Fibroblast of the aortic adventitia (primary cell): ENCODE data around the gene ST8SIA1. TPM values are rescaled to one million over a fixed set of nuclear protein-coding genes. Genes with fewer than 3 reads are reported as not detected.
A peak's percentile ranks its signal among the peaks of the same experiment; 100 is the strongest.

ENCODE experiments used
- DNase-seq: peaks from one replicate; pipeline ENCODE4 v3.0.0-alpha.2; 2010; ENCODE audit warnings: low read depth
- H3K4me3 ChIP-seq: 2 replicates; pipeline ENCODE4 v1.5.1; 2011; ENCODE audit warnings: low read depth, mild to moderate bottlenecking, control low read depth, low read length, moderate library complexity
- total RNA-seq: library from RNA; depleted of rRNA; stranded (reverse); fragments of >200 nt; gene quantifications from 2 replicates; pipeline ENCODE4 v1.2.3, GENCODE V29; 2012; ENCODE audit warnings: low replicate concordance
- TF ChIP-seq, protein P1 (sequence below): IDR thresholded peaks from 2 replicates; pipeline ENCODE4 v1.5.1; 2011; ENCODE audit warnings: mild to moderate bottlenecking, low read length, control low read depth, inconsistent platforms; ENCODE audit not compliant: insufficient read depth

Gene ST8SIA1
- total RNA-seq, 1 donor: 13.7 TPM

DNA sequence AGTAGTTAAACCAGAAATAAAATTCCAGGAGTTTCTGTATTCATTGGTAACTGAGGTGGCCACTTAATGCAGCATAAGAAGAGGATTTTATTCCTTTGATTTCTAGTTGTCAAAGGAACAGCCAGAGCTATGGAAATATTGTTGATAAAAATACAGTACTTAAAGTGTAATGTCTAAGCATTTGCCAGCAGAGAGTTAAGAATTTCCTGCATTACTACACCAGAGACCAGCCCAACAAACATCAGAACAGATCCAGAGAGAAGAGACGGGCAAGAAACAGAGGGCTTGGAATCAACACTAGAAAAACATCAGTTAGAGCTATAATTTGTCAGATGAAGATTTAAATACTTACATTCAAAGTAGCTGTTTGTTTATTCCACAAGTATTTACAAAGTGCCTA lies 77.9 kb downstream of the ST8SIA1 start:
- peak; percentile 22 for DNase-seq
- TF ChIP-seq, protein P1, sequence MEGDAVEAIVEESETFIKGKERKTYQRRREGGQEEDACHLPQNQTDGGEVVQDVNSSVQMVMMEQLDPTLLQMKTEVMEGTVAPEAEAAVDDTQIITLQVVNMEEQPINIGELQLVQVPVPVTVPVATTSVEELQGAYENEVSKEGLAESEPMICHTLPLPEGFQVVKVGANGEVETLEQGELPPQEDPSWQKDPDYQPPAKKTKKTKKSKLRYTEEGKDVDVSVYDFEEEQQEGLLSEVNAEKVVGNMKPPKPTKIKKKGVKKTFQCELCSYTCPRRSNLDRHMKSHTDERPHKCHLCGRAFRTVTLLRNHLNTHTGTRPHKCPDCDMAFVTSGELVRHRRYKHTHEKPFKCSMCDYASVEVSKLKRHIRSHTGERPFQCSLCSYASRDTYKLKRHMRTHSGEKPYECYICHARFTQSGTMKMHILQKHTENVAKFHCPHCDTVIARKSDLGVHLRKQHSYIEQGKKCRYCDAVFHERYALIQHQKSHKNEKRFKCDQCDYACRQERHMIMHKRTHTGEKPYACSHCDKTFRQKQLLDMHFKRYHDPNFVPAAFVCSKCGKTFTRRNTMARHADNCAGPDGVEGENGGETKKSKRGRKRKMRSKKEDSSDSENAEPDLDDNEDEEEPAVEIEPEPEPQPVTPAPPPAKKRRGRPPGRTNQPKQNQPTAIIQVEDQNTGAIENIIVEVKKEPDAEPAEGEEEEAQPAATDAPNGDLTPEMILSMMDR: no peak
- H3K4me3 ChIP-seq: no peak overlapping the region

DNA sequence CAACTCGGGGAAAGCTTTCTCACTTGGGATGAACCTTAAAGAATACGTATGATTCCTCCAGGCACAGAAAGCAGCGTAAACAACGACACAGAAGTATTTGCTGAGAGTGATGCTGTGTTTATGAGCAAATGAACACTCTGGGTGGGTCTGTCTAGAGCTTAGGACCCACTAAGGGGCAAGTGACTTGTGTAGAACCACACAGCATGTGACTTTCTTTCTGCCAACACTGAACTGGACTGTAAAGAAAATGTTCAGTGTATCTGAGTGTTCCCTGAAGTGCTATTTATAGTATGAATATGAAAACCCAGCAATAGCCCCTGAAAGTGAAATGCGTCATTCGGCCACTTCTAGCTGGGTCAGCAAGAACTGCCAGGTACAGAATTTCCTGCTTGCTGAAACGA lies 78.5 kb downstream of the ST8SIA1 start:
- TF ChIP-seq, protein P1: no peak
- no peak for DNase-seq

DNA sequence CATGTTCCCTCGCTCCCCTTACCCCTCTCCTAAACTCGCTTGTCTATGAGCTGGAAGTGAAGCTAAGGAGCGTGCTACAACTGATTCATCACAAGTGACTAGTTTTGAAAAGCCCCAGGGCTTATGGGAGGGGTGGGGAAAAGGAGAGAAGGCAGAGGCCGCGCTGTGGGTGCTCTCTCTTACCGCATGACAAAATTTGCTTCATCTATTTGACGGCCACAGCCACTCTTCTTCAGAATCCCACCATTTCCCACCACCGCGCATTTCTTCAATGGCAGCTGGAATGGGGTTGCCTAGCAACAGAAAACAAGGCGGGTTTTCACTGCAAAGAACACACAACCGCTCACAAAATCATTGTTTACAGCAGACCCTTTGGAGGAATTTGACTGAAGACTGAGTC lies 79.4 kb downstream of the ST8SIA1 start:
- H3K4me3 ChIP-seq: no peak overlapping the region
- TF ChIP-seq, protein P1: no peak
- no peak for DNase-seq

More for the DNA sequence above, 78.5 kb downstream of the ST8SIA1 start:
- no peak overlapping the region for H3K4me3 ChIP-seq

DNA sequence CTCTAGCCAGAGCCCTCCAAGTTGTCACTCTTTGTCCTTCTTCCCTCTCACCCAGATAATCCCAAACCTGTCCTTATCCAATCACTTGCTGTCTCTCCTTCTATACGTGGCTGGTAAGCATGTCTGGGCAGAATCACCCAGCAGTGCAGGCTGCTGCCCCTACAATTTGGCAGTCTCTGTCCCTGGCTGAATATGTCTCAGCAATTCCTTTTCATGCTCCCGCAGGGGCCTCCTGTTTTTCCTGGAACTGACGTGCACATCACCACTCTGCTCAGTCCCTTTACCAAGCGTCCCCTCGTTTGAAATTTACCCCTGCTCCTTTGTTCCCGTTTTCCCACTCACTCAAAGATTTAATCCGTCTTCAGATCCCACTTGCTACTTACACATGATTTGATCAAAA lies 80.0 kb downstream of the ST8SIA1 start:
- H3K4me3 ChIP-seq: no peak overlapping the region
- no peak for DNase-seq
- TF ChIP-seq, protein P1: no peak

DNA sequence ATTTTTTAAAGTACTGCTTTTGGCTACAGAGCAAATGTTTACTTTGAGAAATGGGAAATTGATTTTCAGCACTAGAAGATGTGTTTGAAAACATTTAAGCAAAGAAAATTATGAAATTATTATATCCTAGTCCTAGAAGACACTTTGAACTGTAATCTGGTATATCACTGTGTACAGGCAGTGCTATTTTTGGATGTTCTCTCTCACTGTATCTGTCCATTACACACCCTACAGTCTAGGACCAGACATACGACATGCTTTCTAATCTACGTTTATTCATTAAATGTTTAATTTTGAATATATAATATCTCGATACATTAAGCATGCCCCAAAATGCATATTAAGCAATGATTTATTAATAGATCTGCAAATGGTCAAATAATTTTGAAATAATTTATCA lies 82.5 kb downstream of the ST8SIA1 start:
- TF ChIP-seq, protein P1: no peak
- H3K4me3 ChIP-seq: no peak overlapping the region
- no peak for DNase-seq

DNA sequence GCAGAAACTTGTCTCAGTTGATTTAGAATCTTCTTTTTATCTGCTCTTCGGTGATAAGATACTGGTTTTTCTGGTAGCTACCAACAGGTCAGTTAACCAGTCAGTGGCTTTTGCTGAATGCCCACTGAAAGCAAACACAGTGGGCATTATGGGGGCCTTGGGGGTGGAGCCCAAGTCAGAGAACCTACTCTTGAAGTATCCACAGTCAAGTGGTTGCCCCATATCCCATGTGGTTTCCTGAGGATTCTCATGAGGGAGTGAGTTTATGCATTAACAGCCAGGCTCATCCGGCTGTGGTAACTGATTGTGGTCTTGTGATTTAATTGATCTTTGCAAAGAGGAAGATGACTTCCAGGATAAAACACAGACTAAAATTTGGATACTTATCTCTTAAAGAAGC lies 83.7 kb downstream of the ST8SIA1 start:
- no peak for DNase-seq
- no peak overlapping the region for H3K4me3 ChIP-seq
- TF ChIP-seq, protein P1: no peak

DNA sequence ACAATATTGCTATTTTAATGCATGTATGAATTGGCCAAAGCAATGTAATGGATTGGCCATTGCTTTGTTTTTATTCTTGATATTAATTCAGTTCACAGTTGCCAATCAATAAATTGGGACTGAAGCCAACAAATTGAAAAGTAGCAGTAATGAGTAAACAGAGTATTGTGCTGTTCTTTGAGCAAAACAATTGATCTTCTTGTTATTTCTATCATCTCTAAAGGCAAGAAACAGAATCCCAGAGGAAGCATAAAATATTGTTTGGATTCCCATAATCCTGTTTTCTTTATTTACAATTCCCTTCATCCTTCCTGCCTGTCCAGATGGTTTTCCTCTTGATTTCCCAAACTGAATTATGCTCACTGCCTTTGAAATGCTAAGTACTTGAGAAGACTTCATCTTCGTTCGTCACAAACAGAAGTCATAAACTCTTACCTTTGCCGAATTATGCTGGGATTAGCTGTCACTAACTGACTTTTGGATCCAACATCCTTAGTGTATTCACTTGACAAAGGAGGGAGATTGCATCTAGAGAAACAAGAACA lies 85.9 kb downstream of the ST8SIA1 start:
- H3K4me3 ChIP-seq: no peak overlapping the region
- TF ChIP-seq, protein P1: no peak
- DNase-seq: no peak
